ENCODE measurements around the gene LIF.

Gene LIF

GRCh38 chr22:30262917-30263741 lies 16.6 kb upstream of the LIF start:
- peak; percentile 79 for DNase-seq (ENCODE audit: low spot score)

GRCh38 chr22:30262112-30262511 lies 15.6 kb upstream of the LIF start:
- DNase-seq (ENCODE audit: low spot score) = no peak

GRCh38 chr22:30261134-30261533 lies 14.6 kb upstream of the LIF start:
- no peak for DNase-seq (ENCODE audit: low spot score)

- DNase-seq (ENCODE audit: low spot score) = no peak
Observed at GRCh38 chr22:30260682-30261081, 14.1 kb upstream of the LIF start.

- DNase-seq (ENCODE audit: low spot score) = no peak
Observed at GRCh38 chr22:30260276-30260675, 13.7 kb upstream of the LIF start.

- DNase-seq (ENCODE audit: low spot score) = no peak
Observed at GRCh38 chr22:30254314-30254713, 7.8 kb upstream of the LIF start.

GRCh38 chr22:30253205-30253852 lies 6.8 kb upstream of the LIF start:
- DNase-seq (ENCODE audit: low spot score) = no peak

- DNase-seq (ENCODE audit: low spot score) = no peak
Observed at GRCh38 chr22:30252411-30253204, 6.0 kb upstream of the LIF start.

GRCh38 chr22:30251711-30252110 lies 5.2 kb upstream of the LIF start:
- no peak for DNase-seq (ENCODE audit: low spot score)

- no peak for DNase-seq (ENCODE audit: low spot score)
Observed at GRCh38 chr22:30250661-30251267, 4.2 kb upstream of the LIF start.

GRCh38 chr22:30250039-30250565 lies 3.5 kb upstream of the LIF start:
- DNase-seq (ENCODE audit: low spot score) = no peak

GRCh38 chr22:30249049-30250038 lies 2.8 kb upstream of the LIF start:
- DNase-seq (ENCODE audit: low spot score) = no peak

GRCh38 chr22:30248484-30248883 lies 1.9 kb upstream of the LIF start:
- no peak for DNase-seq (ENCODE audit: low spot score)

GRCh38 chr22:30247974-30248373 lies 1.4 kb upstream of the LIF start:
- no peak for DNase-seq (ENCODE audit: low spot score)

GRCh38 chr22:30247561-30247960 lies 1.0 kb upstream of the LIF start:
- DNase-seq (ENCODE audit: low spot score) = no peak

GRCh38 chr22:30246814-30247376 lies 336 bp upstream of the LIF start:
- DNase-seq (ENCODE audit: low spot score) = peak; percentile 64

- DNase-seq (ENCODE audit: low spot score) = peak; percentile 57
Observed at GRCh38 chr22:30245181-30245984, 1.2 kb downstream of the LIF start.

GRCh38 chr22:30244641-30245040 lies 1.9 kb downstream of the LIF start:
- no peak for DNase-seq (ENCODE audit: low spot score)

- no peak for DNase-seq (ENCODE audit: low spot score)
Observed at GRCh38 chr22:30244066-30244465, 2.5 kb downstream of the LIF start.

- DNase-seq (ENCODE audit: low spot score) = no peak
Observed at GRCh38 chr22:30243661-30244060, 2.9 kb downstream of the LIF start.

Measured in HuH-7.5 (cell line).